Measurements from ENCODE around the gene SYT9.

The SYT9 gene

GRCh38 chr11:7414973-7415817 lies 163.5 kb downstream of the SYT9 start:
- DNase-seq: no peak
- H3K36me3 ChIP-seq (replicated peaks): no peaks in the 10 kb centered on the region
- TF ChIP-seq CTCF (IDR thresholded peaks at IDR 0.05; ENCODE audit: low read depth, low read length, missing control alignments): no peak
- in situ Hi-C loops (cut with HindIII; ENCODE audit: low pct_ligation_motif_present, low sequenced_read_pairs): no loop called here
- H3K4me3 ChIP-seq (ENCODE audit: low read depth, low read length): no peak overlapping the region
- H3K27me3 ChIP-seq (replicated peaks): no peaks in the 10 kb centered on the region
- H3K27ac ChIP-seq: no peak overlapping the region

GRCh38 chr11:7416080-7416479 lies 164.4 kb downstream of the SYT9 start:
- no peaks in the 10 kb centered on the region for H3K27me3 ChIP-seq (replicated peaks)
- no peak overlapping the region for H3K4me3 ChIP-seq (ENCODE audit: low read depth, low read length)
- in situ Hi-C loops (cut with HindIII; ENCODE audit: low pct_ligation_motif_present, low sequenced_read_pairs): no loop called here
- TF ChIP-seq CTCF (IDR thresholded peaks at IDR 0.05; ENCODE audit: low read depth, low read length, missing control alignments): no peak
- H3K27ac ChIP-seq: no peak overlapping the region
- no peaks in the 10 kb centered on the region for H3K36me3 ChIP-seq (replicated peaks)
- no peak for DNase-seq

DNA sequence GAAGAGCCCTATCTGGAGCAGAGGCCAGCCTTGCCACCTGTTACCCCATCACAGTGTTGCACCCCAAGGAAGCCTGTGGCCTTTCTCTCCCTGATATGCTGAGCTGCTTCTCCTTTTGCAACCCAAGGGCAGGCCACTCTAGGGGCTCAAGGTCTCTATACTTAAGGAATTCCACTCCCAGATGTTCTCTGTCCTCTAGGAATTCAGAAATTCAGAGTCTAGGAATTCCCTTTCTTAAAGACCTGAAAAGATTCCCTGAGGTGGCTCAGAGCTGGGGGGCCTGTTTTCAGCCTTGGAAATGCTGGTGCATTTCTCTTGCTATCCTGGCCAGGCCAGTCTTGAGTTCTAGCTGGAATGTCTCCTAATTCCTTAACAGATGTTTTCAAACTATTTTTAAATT lies 165.6 kb downstream of the SYT9 start:
- in situ Hi-C loops (cut with HindIII; ENCODE audit: low pct_ligation_motif_present, low sequenced_read_pairs): no loop called here
- TF ChIP-seq CTCF (IDR thresholded peaks at IDR 0.05; ENCODE audit: low read depth, low read length, missing control alignments): no peak
- no peak overlapping the region for H3K27ac ChIP-seq
- H3K4me3 ChIP-seq (ENCODE audit: low read depth, low read length): no peak overlapping the region
- no peak for DNase-seq
- no peaks in the 10 kb centered on the region for H3K27me3 ChIP-seq (replicated peaks)
- H3K36me3 ChIP-seq (replicated peaks): no peaks in the 10 kb centered on the region

- Histone ChIP-seq H3K36me3 (replicated peaks) (no peaks in the 10 kb centered on the region), H3K27me3 (replicated peaks) (no peaks in the 10 kb centered on the region), H3K27ac (no peak overlapping the region), H3K4me3 (ENCODE audit: low read depth, low read length) (no peak overlapping the region)
- TF ChIP-seq CTCF (IDR thresholded peaks at IDR 0.05; ENCODE audit: low read depth, low read length, missing control alignments): no peak
- in situ Hi-C loops (cut with HindIII; ENCODE audit: low pct_ligation_motif_present, low sequenced_read_pairs): no loop called here
- peak; percentile 58 for DNase-seq
Measured at GRCh38 chr11:7418061-7418460, 166.4 kb downstream of the SYT9 start.

GRCh38 chr11:7418906-7419305 lies 167.2 kb downstream of the SYT9 start:
- in situ Hi-C loops (cut with HindIII; ENCODE audit: low pct_ligation_motif_present, low sequenced_read_pairs): no loop called here
- no peaks in the 10 kb centered on the region for H3K36me3 ChIP-seq (replicated peaks)
- no peak for TF ChIP-seq CTCF (IDR thresholded peaks at IDR 0.05; ENCODE audit: low read depth, low read length, missing control alignments)
- H3K4me3 ChIP-seq (ENCODE audit: low read depth, low read length): no peak overlapping the region
- H3K27ac ChIP-seq: no peak overlapping the region
- no peaks in the 10 kb centered on the region for H3K27me3 ChIP-seq (replicated peaks)
- DNase-seq: no peak

GRCh38 chr11:7421136-7421535 lies 169.4 kb downstream of the SYT9 start:
- H3K27me3 ChIP-seq (replicated peaks): no peaks in the 10 kb centered on the region
- no peak overlapping the region for H3K4me3 ChIP-seq (ENCODE audit: low read depth, low read length)
- H3K27ac ChIP-seq: no peak overlapping the region
- no peak for DNase-seq
- in situ Hi-C loops (cut with HindIII; ENCODE audit: low pct_ligation_motif_present, low sequenced_read_pairs): no loop called here
- no peak for TF ChIP-seq CTCF (IDR thresholded peaks at IDR 0.05; ENCODE audit: low read depth, low read length, missing control alignments)
- H3K36me3 ChIP-seq (replicated peaks): no peaks in the 10 kb centered on the region

All from brain microvascular endothelial cell (primary cell).